ENCODE data around the gene ARHGAP42.

The ARHGAP42 gene

DNA sequence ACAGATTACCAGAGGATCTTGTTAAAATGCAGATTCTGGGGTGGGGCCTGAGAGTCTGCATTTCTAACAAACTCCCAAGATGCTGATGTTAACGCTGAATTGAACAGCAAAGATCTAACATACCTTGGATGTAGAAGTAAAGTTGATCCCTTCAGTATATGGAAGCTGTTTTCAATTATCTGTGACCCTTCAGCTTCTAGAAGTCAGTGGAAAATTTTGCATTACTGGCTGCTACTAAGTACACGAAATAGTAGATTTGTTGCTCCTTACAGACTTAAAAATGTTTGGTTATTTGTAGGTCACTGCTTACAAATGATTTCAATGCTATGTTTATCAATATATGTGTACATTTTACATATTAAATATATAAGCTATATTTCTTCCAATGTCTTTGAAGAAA is 107.4 kb downstream of the ARHGAP42 start:
- DNase-seq (ENCODE audit: low read depth in 1 of 2, low spot score in 1 of 2), result no peak

DNA sequence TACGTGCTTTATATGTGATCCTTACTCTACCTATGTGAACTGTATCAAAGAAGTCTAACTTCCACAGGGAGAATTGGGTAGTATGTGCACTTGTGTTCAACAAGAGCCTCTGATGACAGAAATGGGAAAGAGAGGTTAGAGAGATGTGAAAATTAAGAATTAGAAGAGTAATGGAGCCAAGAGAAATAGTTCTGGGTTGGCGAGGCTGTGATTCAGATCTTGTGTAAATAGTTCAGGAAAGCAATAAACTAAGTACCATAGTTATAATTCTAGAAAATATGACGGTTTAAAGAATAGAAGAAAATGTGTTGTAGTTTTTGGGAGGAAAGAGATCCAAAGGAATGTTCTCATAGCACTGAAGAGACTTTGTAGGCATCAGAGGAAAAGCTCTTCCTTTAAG is 112.4 kb downstream of the ARHGAP42 start:
- no peak for DNase-seq (ENCODE audit: low read depth in 1 of 2, low spot score in 1 of 2)

GRCh38 chr11:100800202-100800601 is 113.1 kb downstream of the ARHGAP42 start:
- DNase-seq (ENCODE audit: low read depth in 1 of 2, low spot score in 1 of 2), result no peak

- DNase-seq (ENCODE audit: low read depth in 1 of 2, low spot score in 1 of 2), result no peak
Observed at GRCh38 chr11:100801225-100801999, 114.3 kb downstream of the ARHGAP42 start.

- no peak for DNase-seq (ENCODE audit: low read depth in 1 of 2, low spot score in 1 of 2)
Observed at GRCh38 chr11:100805506-100806199, 118.6 kb downstream of the ARHGAP42 start.

- no peak for DNase-seq (ENCODE audit: low read depth in 1 of 2, low spot score in 1 of 2)
Observed at GRCh38 chr11:100806296-100806695, 119.2 kb downstream of the ARHGAP42 start.

GRCh38 chr11:100808904-100809491 is 121.9 kb downstream of the ARHGAP42 start:
- no peak for DNase-seq (ENCODE audit: low read depth in 1 of 2, low spot score in 1 of 2)

DNA sequence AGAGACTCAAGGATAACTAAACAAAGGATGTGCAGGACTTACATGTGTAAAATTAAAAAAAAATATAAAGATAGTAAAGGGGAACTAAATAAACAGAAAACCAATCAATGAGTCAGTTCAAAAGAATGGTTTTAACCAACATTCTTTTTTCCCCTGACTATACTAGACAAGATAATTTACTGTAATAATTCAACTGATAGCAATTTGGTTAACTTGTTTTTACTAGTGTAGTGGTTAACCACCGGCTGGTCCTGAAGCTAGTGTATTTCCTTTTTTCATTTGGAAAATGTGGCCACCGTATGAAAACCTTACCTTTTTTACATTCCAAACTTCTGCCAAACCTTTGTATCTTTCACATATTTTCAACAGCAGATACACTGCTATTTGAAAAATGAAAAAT is 123.1 kb downstream of the ARHGAP42 start:
- DNase-seq (ENCODE audit: low read depth in 1 of 2, low spot score in 1 of 2), result no peak

DNA sequence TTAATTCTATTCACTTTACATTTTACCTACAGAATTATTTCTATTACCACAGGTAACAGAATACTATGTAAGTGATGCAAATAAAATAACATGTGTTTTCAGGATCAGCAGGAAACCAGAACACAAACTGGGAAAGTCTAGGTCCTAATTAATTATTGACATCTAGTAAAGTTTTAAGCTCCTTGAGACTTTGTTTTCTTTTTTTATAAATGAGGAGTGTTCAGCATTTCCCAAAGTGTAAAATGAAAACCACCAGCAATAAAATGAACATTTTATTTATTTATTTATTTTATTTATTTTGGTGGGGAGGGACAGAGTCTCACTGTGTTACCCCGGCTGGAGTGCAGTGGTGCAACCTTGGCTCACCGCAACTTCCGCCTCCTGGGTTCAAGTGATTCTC is 123.6 kb downstream of the ARHGAP42 start:
- no peak for DNase-seq (ENCODE audit: low read depth in 1 of 2, low spot score in 1 of 2)

- DNase-seq (ENCODE audit: low read depth in 1 of 2, low spot score in 1 of 2), result no peak
Observed at GRCh38 chr11:100812517-100812916, 125.4 kb downstream of the ARHGAP42 start.

DNA sequence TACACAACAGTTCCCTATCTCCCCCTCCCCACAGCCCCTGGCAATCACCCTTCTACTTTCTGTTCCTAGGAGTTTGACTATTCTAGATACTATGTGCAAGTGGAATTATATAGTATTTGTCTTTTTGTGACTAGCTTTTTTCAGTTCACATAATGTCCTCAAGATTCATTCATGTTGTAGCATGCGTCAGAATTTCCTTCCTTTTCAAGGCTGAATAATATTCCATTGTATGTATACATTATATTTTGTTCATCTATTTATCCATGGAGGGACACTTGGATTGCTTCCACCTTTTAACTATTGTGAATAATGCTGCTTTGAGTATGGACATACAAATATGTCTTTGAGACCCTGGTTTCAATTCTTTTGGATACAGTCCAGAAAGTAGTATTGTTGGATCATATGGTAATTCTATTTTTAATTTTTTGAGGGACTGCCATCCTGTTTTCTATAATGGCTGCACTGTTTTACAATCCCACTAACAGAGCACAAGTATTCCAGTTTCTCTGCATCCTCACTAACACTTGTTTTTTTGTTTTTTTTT is 128.8 kb downstream of the ARHGAP42 start:
- no peak for DNase-seq (ENCODE audit: low read depth in 1 of 2, low spot score in 1 of 2)

- no peak for DNase-seq (ENCODE audit: low read depth in 1 of 2, low spot score in 1 of 2)
Observed at GRCh38 chr11:100816823-100817222, 129.7 kb downstream of the ARHGAP42 start.

- DNase-seq (ENCODE audit: low read depth in 1 of 2, low spot score in 1 of 2), result no peak
Observed at GRCh38 chr11:100817620-100818019, 130.5 kb downstream of the ARHGAP42 start.

DNA sequence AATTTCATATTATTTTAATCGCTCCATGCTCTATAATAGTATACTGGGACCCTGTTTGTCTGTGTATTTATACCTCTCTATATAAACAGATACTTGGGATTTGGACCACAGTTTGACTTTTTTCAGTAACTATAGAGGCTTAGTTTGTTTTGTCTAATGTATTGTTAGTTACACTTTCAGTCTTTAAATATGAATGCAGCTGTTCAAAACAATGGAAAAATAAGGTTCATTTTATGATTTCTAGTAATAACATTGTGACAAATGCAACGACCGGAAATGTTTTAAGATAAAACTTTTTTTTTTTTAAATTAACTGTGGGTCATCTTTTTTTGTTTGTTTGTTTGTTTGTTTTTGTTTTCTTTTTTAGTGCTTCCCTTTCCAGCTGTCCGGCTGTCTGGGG is 133.5 kb downstream of the ARHGAP42 start:
- DNase-seq (ENCODE audit: low read depth in 1 of 2, low spot score in 1 of 2), result no peak

- no peak for DNase-seq (ENCODE audit: low read depth in 1 of 2, low spot score in 1 of 2)
Observed at GRCh38 chr11:100821198-100821597, 134.1 kb downstream of the ARHGAP42 start.

DNA sequence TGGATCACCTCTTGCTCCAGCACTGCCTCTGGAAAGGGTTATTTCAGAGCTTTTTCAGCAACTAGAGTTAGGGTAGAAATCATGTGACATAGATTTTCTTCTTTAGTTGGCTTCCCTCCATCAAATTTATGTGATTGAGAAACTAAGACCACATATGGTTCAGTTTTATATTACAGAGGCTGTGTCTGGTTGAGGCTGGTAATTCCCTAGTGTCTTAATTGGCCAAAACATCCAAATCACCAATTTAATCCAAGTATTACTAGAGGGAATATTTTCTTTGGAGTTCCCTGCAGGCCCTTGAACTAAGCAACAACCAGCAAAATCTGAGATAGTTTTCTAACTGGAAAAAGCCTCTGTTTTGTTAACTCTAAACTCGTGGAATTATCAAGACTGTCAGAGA is 136.3 kb downstream of the ARHGAP42 start:
- no peak for DNase-seq (ENCODE audit: low read depth in 1 of 2, low spot score in 1 of 2)

- no peak for DNase-seq (ENCODE audit: low read depth in 1 of 2, low spot score in 1 of 2)
Observed at GRCh38 chr11:100824041-100824809, 137.1 kb downstream of the ARHGAP42 start.

- DNase-seq (ENCODE audit: low read depth in 1 of 2, low spot score in 1 of 2), result no peak
Observed at GRCh38 chr11:100825626-100826025, 138.5 kb downstream of the ARHGAP42 start.

GRCh38 chr11:100827934-100828661 is 141.0 kb downstream of the ARHGAP42 start:
- DNase-seq (ENCODE audit: low read depth in 1 of 2, low spot score in 1 of 2), result no peak

GRCh38 chr11:100830274-100830673 is 143.2 kb downstream of the ARHGAP42 start:
- DNase-seq (ENCODE audit: low read depth in 1 of 2, low spot score in 1 of 2), result no peak
